Neural cell (in vitro differentiated cells): ENCODE results near the gene ITGAE. TPM values are rescaled to one million over a fixed set of nuclear protein-coding genes. Genes with fewer than 3 reads are reported as not detected.

Experiments used
- H2AFZ ChIP-seq: fragments of 200-600, 300-800 bp; sonication (generic), shearing (Covaris generic); 2 replicates; pipeline ENCODE4 v1.6.0; 2014; ENCODE audit warnings: low read depth, mild to moderate bottlenecking, antibody characterized with exemption, low read length, moderate library complexity
- H3F3A ChIP-seq: fragments of 200-600 bp; shearing (Covaris generic); 2 replicates; pipeline ENCODE4 v1.6.1; 2016; ENCODE audit warnings: mild to moderate bottlenecking, moderate library complexity, mixed read lengths, antibody characterized with exemption, low read length; ENCODE audit not compliant: insufficient read depth, poor library complexity, severe bottlenecking
- H3K27ac ChIP-seq: fragments of 200-600, 300-800 bp; sonication (generic), shearing (Covaris generic); 2 replicates; pipeline ENCODE4 v1.5.1; 2014; ENCODE audit warnings: mild to moderate bottlenecking, low read length, moderate library complexity
- H3K27me3 ChIP-seq: fragments of 300-800, 200-600 bp; sonication (generic), shearing (Covaris generic); 2 replicates; pipeline ENCODE4 v1.6.0; 2014; ENCODE audit warnings: mild to moderate bottlenecking, low read depth, low read length, moderate library complexity; ENCODE audit not compliant: insufficient read depth
- H3K36me3 ChIP-seq: fragments of 300-800, 200-600 bp; sonication (generic), shearing (Covaris generic); 2 replicates; pipeline ENCODE4 v1.5.1; 2014; ENCODE audit warnings: mild to moderate bottlenecking, antibody characterized with exemption, low read length, moderate library complexity; ENCODE audit not compliant: insufficient read depth
- H3K4me2 ChIP-seq: fragments of 300-800, 200-600 bp; sonication (generic), shearing (Covaris generic); 2 replicates; pipeline ENCODE4 v1.6.0; 2014; ENCODE audit warnings: mild to moderate bottlenecking, low read length
- H3K4me3 ChIP-seq: fragments of 300-800, 200-600 bp; sonication (generic), shearing (Covaris generic); 2 replicates; pipeline ENCODE4 v1.5.1; 2014; ENCODE audit warnings: mild to moderate bottlenecking, low read length, moderate library complexity
- H3K79me2 ChIP-seq: fragments of 200-600 bp; shearing (Covaris generic); replicated peaks from 2 replicates; pipeline ENCODE4 v1.6.0; 2014; ENCODE audit warnings: mild to moderate bottlenecking, low read length, moderate library complexity; ENCODE audit not compliant: insufficient read depth
- H3K9ac ChIP-seq: fragments of 300-800, 200-600 bp; sonication (generic), shearing (Covaris generic); 2 replicates; pipeline ENCODE4 v1.6.1; 2016; ENCODE audit warnings: mild to moderate bottlenecking, low read length, mixed read lengths
- H3K9me2 ChIP-seq: fragments of 200-600 bp; shearing (Covaris generic); 2 replicates; pipeline ENCODE4 v1.6.1; 2016; ENCODE audit warnings: mild to moderate bottlenecking, low read length, mixed read lengths; ENCODE audit not compliant: insufficient read depth
- H3K9me3 ChIP-seq: fragments of 200-600, 300-800 bp; sonication (generic), shearing (Covaris generic); 2 replicates; pipeline ENCODE4 v1.6.1; 2016; ENCODE audit warnings: mild to moderate bottlenecking, mixed run types, low read length, moderate library complexity, mixed read lengths
- H4K20me1 ChIP-seq: fragments of 200-600 bp; shearing (Covaris generic); 2 replicates; pipeline ENCODE4 v1.6.1; 2016; ENCODE audit warnings: mild to moderate bottlenecking, mixed run types; ENCODE audit not compliant: insufficient read depth
- EP300 ChIP-seq: fragments of 450-650 bp; conservative IDR thresholded peaks from 2 replicates; pipeline ENCODE4 v1.6.1; 2014; ENCODE audit warnings: antibody characterized with exemption, mild to moderate bottlenecking, moderate library complexity; ENCODE audit not compliant: poor library complexity, severe bottlenecking
- EZH2 ChIP-seq: fragments of 200-600, 300-800 bp; shearing (Covaris generic), sonication (generic); IDR thresholded peaks from 2 replicates; pipeline ENCODE4 v1.6.1; 2014; ENCODE audit warnings: antibody characterized with exemption, low read length, borderline replicate concordance, mild to moderate bottlenecking; ENCODE audit not compliant: insufficient read depth, poor library complexity, severe bottlenecking
- MXI1 ChIP-seq: fragments of 450-650 bp; conservative IDR thresholded peaks from 2 replicates; pipeline ENCODE4 v1.6.1; 2014; ENCODE audit warnings: antibody characterized with exemption, mild to moderate bottlenecking; ENCODE audit not compliant: poor library complexity, severe bottlenecking
- POLR2AphosphoS5 ChIP-seq: IDR thresholded peaks from 2 replicates; pipeline ENCODE4 v1.6.1; 2012
- RAD21 ChIP-seq: fragments of 450-650 bp; conservative IDR thresholded peaks from 2 replicates; pipeline ENCODE4 v1.6.1; 2014; ENCODE audit warnings: antibody characterized with exemption, mild to moderate bottlenecking, moderate library complexity
- SMC3 ChIP-seq: fragments of 450-650 bp; conservative IDR thresholded peaks from 2 replicates; pipeline ENCODE4 v1.6.1; 2014; ENCODE audit warnings: antibody characterized with exemption, mild to moderate bottlenecking, moderate library complexity; ENCODE audit not compliant: poor library complexity
- TAF1 ChIP-seq: IDR thresholded peaks from 2 replicates; pipeline ENCODE4 v1.6.1; 2012; ENCODE audit warnings: low read depth
- polyA plus RNA-seq: library from polyadenylated mRNA; depleted of rRNA; stranded (reverse); fragments of >200 nt; gene quantifications from 2 replicates; pipeline ENCODE4 v1.2.3, GENCODE V29; 2014
- TF ChIP-seq, protein P1 (sequence below): fragments of 450-650 bp; IDR thresholded peaks from 2 replicates; pipeline ENCODE4 v1.5.1; 2014; ENCODE audit warnings: antibody characterized with exemption, mild to moderate bottlenecking, moderate library complexity; ENCODE audit not compliant: poor library complexity, severe bottlenecking
- TF ChIP-seq, protein P2 (sequence below): IDR thresholded peaks from 2 replicates; pipeline ENCODE4 v1.6.1; 2012; ENCODE audit warnings: borderline replicate concordance

ITGAE gene
- polyA plus RNA-seq, 1 donor from 2014 or later: 169 TPM

DNA sequence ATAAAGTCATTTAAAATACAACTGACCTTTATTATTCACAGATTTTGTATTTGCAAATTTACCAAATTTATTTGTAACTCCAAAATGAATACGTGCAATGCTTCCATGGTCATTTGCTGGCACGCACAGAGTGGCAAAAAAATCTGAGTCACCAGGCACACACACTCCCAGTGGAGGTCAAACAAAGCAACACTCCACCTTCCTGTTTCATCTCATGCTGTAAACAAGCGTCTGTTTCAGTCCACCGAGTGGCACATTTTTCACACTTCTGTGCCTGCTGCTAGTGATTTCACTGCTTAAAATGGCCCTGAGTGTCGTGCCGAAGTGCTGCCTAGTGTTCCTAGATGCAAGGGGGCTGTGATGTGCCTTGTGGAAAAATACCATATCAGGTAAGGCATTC lies 17.8 kb upstream of the ITGAE start:
- Histone ChIP-seq H3F3A (no peaks in the 10 kb centered on the region), H3K9me2 (no peaks in the 10 kb centered on the region), H3K4me3 (no peak overlapping the region), H3K4me2 (no peak overlapping the region), H2AFZ (no peak overlapping the region), H3K9me3 (no peaks in the 10 kb centered on the region), H4K20me1 (no peaks in the 10 kb centered on the region), H3K9ac (no peak overlapping the region), H3K27ac (no peak overlapping the region), H3K36me3 (peaks cover 16% of the 10 kb centered on the region), H3K27me3 (no peaks in the 10 kb centered on the region), H3K79me2 (no peaks in the 10 kb centered on the region)
- TF ChIP-seq TAF1 (no peak), SMC3 (no peak), MXI1 (no peak), RAD21 (no peak), EP300 (no peak), EZH2 (no peak), POLR2AphosphoS5 (no peak)
- TF ChIP-seq, protein P1, sequence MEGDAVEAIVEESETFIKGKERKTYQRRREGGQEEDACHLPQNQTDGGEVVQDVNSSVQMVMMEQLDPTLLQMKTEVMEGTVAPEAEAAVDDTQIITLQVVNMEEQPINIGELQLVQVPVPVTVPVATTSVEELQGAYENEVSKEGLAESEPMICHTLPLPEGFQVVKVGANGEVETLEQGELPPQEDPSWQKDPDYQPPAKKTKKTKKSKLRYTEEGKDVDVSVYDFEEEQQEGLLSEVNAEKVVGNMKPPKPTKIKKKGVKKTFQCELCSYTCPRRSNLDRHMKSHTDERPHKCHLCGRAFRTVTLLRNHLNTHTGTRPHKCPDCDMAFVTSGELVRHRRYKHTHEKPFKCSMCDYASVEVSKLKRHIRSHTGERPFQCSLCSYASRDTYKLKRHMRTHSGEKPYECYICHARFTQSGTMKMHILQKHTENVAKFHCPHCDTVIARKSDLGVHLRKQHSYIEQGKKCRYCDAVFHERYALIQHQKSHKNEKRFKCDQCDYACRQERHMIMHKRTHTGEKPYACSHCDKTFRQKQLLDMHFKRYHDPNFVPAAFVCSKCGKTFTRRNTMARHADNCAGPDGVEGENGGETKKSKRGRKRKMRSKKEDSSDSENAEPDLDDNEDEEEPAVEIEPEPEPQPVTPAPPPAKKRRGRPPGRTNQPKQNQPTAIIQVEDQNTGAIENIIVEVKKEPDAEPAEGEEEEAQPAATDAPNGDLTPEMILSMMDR: no peak
- TF ChIP-seq, protein P2, sequence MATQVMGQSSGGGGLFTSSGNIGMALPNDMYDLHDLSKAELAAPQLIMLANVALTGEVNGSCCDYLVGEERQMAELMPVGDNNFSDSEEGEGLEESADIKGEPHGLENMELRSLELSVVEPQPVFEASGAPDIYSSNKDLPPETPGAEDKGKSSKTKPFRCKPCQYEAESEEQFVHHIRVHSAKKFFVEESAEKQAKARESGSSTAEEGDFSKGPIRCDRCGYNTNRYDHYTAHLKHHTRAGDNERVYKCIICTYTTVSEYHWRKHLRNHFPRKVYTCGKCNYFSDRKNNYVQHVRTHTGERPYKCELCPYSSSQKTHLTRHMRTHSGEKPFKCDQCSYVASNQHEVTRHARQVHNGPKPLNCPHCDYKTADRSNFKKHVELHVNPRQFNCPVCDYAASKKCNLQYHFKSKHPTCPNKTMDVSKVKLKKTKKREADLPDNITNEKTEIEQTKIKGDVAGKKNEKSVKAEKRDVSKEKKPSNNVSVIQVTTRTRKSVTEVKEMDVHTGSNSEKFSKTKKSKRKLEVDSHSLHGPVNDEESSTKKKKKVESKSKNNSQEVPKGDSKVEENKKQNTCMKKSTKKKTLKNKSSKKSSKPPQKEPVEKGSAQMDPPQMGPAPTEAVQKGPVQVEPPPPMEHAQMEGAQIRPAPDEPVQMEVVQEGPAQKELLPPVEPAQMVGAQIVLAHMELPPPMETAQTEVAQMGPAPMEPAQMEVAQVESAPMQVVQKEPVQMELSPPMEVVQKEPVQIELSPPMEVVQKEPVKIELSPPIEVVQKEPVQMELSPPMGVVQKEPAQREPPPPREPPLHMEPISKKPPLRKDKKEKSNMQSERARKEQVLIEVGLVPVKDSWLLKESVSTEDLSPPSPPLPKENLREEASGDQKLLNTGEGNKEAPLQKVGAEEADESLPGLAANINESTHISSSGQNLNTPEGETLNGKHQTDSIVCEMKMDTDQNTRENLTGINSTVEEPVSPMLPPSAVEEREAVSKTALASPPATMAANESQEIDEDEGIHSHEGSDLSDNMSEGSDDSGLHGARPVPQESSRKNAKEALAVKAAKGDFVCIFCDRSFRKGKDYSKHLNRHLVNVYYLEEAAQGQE: no peak

DNA sequence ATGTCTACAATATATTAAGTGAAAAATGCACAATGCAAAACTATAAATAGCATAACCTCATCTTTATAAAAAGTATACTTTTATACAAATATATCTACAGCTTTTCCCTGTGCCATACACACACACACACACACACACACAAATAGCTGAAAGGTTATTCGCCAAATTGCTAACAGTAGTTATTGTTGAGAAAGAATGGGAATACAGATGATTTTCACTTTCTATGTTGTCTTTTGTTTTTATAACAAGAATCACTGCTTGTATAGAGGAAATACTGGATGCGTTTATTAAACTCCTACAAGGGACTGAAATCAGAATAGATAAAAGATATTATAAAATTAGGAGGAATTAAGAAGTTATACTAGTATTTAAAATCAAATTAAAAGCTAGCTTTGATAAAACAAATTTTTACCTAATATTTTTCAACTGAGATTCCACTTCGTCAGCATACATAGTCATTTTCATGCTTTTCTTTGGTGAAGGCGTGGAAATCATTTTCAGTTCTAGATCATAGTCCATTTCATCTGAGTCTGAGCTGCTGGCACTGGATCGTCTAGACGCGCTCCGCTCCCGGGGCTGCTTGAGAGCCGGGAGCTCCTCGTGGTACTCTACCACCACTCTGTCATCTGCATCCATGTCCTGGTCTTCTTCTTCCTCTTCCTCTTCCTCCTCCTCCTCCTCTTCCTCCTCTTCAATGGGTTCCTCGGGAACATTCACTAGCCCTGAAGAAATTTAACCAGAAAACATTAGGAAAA lies 17.0 kb upstream of the ITGAE start:
- H3K9ac ChIP-seq: no peak overlapping the region
- peaks cover 16% of the 10 kb centered on the region for H3K36me3 ChIP-seq
- H3K4me3 ChIP-seq: no peak overlapping the region
- H3K27ac ChIP-seq: no peak overlapping the region
- no peak overlapping the region for H2AFZ ChIP-seq
- H3K27me3 ChIP-seq: no peaks in the 10 kb centered on the region
- no peaks in the 10 kb centered on the region for H3K9me2 ChIP-seq
- TF ChIP-seq, protein P2: no peak
- TF ChIP-seq EZH2 (no peak), MXI1 (no peak), TAF1 (no peak), SMC3 (no peak), RAD21 (no peak), EP300 (no peak), POLR2AphosphoS5 (no peak)
- TF ChIP-seq, protein P1: no peak
- no peak overlapping the region for H3K4me2 ChIP-seq
- H4K20me1 ChIP-seq: no peaks in the 10 kb centered on the region
- no peaks in the 10 kb centered on the region for H3K79me2 ChIP-seq
- H3K9me3 ChIP-seq: no peaks in the 10 kb centered on the region
- no peaks in the 10 kb centered on the region for H3F3A ChIP-seq
